Stimulated activated CD8-positive, alpha-beta memory T cell treated with anti-CD3 and anti-CD28 coated beads, Interleukin-7, amount 100 ng/mL, for 24 hours (primary cell): ENCODE measurements around the gene LMO3.

Experiments used
- DNase-seq: peaks from one replicate; pipeline ENCODE4 v3.0.0-alpha.2; 2020; ENCODE audit warnings: low read depth

LMO3 gene

GRCh38 chr12:16600525-16600924, 5.4 kb downstream of the LMO3 start:
- DNase-seq: no peak

GRCh38 chr12:16599081-16599480, 6.9 kb downstream of the LMO3 start:
- no peak for DNase-seq

GRCh38 chr12:16594797-16595196, 11.2 kb downstream of the LMO3 start:
- DNase-seq: no peak

GRCh38 chr12:16593546-16593945, 12.4 kb downstream of the LMO3 start:
- DNase-seq: no peak

GRCh38 chr12:16590645-16591044, 15.3 kb downstream of the LMO3 start:
- DNase-seq: no peak

GRCh38 chr12:16588812-16589211, 17.1 kb downstream of the LMO3 start:
- no peak for DNase-seq

GRCh38 chr12:16587514-16587913, 18.4 kb downstream of the LMO3 start:
- no peak for DNase-seq

- no peak for DNase-seq
Observed at GRCh38 chr12:16587110-16587453, 18.9 kb downstream of the LMO3 start.

- DNase-seq: no peak
Observed at GRCh38 chr12:16586350-16587109, 19.4 kb downstream of the LMO3 start.

GRCh38 chr12:16585781-16586180, 20.2 kb downstream of the LMO3 start:
- no peak for DNase-seq

- no peak for DNase-seq
Observed at GRCh38 chr12:16583969-16584745, 21.8 kb downstream of the LMO3 start.

GRCh38 chr12:16581416-16581815, 24.5 kb downstream of the LMO3 start:
- DNase-seq: no peak

- DNase-seq: no peak
Observed at GRCh38 chr12:16579041-16579440, 26.9 kb downstream of the LMO3 start.

GRCh38 chr12:16573398-16574077, 32.4 kb downstream of the LMO3 start:
- DNase-seq: no peak

GRCh38 chr12:16568873-16569272, 37.1 kb downstream of the LMO3 start:
- DNase-seq: no peak

GRCh38 chr12:16564675-16565074, 41.3 kb downstream of the LMO3 start:
- DNase-seq: no peak

- DNase-seq: no peak
Observed at GRCh38 chr12:16563504-16563903, 42.5 kb downstream of the LMO3 start.

GRCh38 chr12:16562921-16563320, 43.0 kb downstream of the LMO3 start:
- DNase-seq: no peak

- DNase-seq: no peak
Observed at GRCh38 chr12:16562435-16562834, 43.5 kb downstream of the LMO3 start.

GRCh38 chr12:16560273-16560672, 45.7 kb downstream of the LMO3 start:
- no peak for DNase-seq

GRCh38 chr12:16555630-16556029, 50.3 kb downstream of the LMO3 start:
- no peak for DNase-seq

- DNase-seq: no peak
Observed at GRCh38 chr12:16553457-16553856, 52.5 kb downstream of the LMO3 start.

GRCh38 chr12:16552301-16552700, 53.7 kb downstream of the LMO3 start:
- no peak for DNase-seq
